ENCODE results near the gene TNK2. TPM values are rescaled to one million over a fixed set of nuclear protein-coding genes. Genes with fewer than 3 reads are reported as not detected.

TNK2 gene
- total RNA-seq, 1 donor: 36.4 TPM

GRCh38 chr3:195813916-195814640, 94.3 kb downstream of the TNK2 start:
- no peak overlapping the region for H3K4me3 ChIP-seq (ENCODE audit: low read length)
- H3K4me1 ChIP-seq (ENCODE audit: insufficient read depth, low read length): no peaks in the 10 kb centered on the region
- H3K9me3 ChIP-seq (ENCODE audit: low read depth, low read length): no peaks in the 10 kb centered on the region
- H3K27me3 ChIP-seq (ENCODE audit: insufficient read depth, low read length): no peaks in the 10 kb centered on the region

Other genes starting within 250 kb of the TNK2 start
- 0.84 TPM for gene MUC20, start 187.6 kb downstream of the TNK2 start, total RNA-seq
- gene MUC4, start 96.6 kb downstream of the TNK2 start, total RNA-seq: under 0.01 TPM
- 138 TPM for gene TFRC, start 173.5 kb upstream of the TNK2 start, total RNA-seq

All from mononuclear cell (primary cell).